ENCODE measurements around the gene SUGCT. TPM values are rescaled to one million over a fixed set of nuclear protein-coding genes. Genes with fewer than 3 reads are reported as not detected.

SUGCT gene
- total RNA-seq, 1 donor from 2014 or later, result 7.1 TPM

DNA sequence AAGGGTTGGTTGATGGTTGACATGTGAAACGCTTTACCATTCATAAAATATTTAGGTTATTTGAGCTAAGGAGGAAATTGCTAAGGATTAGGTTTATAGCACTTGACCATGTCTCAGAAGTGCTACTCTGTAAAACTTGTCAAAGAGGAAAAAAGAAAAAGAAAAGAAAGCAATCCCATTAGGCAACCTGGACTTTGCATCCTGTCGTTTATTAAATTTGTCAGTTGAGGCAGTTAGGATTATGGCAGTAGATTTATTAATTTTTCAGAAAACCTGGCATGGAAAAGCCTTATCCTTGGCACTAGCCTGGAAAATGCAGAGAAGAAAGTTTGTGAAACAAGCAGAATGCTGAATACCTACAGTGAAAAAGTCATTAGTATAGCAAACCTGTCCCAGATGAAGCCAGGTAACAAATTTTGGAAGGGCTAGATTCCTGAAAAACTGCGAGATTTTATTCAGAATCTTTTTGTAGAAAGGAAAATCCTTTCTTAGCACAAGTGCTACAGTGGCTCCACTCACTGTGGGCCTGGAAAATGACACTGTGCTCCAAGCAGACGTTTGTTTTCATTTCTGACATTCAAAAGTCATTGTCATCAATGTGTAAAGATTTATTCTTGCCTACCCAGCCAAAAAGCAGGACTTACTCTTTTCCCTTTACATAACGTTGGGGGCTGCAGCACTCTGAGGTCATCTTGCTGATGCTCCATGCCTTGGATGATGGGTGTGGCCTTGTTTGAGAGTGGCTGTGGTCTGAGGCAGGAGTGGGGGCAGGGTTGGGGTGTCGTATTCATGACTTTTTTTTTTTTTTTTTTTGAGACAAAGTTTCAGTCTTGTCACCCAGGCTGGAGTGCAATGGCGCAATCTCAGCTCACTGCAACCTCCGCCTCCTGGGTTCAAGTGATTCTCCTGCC, 664.9 kb downstream of the SUGCT start:
- no peaks in the 10 kb centered on the region for H3K36me3 Mint-ChIP-seq
- H3K9me3 Mint-ChIP-seq, result no peaks in the 10 kb centered on the region
- no peak for DNase-seq (ENCODE audit: extremely low spot score, unreplicated experiment)
- H3K27ac Mint-ChIP-seq, result no peak overlapping the region
- H3K27me3 Mint-ChIP-seq, result no peaks in the 10 kb centered on the region
- no peaks in the 10 kb centered on the region for H3K4me1 Mint-ChIP-seq (ENCODE audit: unreplicated experiment)
- no peak overlapping the region for H3K4me3 Mint-ChIP-seq
- TF ChIP-seq, protein P1, sequence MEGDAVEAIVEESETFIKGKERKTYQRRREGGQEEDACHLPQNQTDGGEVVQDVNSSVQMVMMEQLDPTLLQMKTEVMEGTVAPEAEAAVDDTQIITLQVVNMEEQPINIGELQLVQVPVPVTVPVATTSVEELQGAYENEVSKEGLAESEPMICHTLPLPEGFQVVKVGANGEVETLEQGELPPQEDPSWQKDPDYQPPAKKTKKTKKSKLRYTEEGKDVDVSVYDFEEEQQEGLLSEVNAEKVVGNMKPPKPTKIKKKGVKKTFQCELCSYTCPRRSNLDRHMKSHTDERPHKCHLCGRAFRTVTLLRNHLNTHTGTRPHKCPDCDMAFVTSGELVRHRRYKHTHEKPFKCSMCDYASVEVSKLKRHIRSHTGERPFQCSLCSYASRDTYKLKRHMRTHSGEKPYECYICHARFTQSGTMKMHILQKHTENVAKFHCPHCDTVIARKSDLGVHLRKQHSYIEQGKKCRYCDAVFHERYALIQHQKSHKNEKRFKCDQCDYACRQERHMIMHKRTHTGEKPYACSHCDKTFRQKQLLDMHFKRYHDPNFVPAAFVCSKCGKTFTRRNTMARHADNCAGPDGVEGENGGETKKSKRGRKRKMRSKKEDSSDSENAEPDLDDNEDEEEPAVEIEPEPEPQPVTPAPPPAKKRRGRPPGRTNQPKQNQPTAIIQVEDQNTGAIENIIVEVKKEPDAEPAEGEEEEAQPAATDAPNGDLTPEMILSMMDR (conservative IDR thresholded peaks at IDR 0.05), result no peak

DNA sequence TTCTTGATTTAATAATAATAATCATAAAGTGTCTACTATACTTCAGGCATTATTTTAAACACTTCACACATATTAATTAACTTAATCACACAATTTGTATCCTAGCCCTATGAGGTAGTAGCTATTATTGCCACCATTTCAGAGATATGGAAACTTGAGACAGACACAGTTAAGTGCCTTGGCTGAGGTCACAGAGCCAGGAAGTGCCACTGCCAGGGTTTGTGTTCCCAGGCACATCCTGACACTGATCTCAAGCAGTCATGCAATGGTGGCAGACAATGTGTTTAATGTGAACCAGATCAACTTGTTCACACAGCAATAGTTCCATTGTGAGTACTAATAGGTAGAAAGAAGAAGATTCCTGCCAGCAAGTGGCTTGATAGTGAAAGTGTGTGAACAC, 666.0 kb downstream of the SUGCT start:
- TF ChIP-seq, protein P1 (conservative IDR thresholded peaks at IDR 0.05), result no peak
- Mint-ChIP-seq H3K27ac (no peak overlapping the region), H3K36me3 (no peaks in the 10 kb centered on the region), H3K27me3 (no peaks in the 10 kb centered on the region), H3K4me1 (ENCODE audit: unreplicated experiment) (no peaks in the 10 kb centered on the region), H3K4me3 (no peak overlapping the region), H3K9me3 (no peaks in the 10 kb centered on the region)
- no peak for DNase-seq (ENCODE audit: extremely low spot score, unreplicated experiment)

DNA sequence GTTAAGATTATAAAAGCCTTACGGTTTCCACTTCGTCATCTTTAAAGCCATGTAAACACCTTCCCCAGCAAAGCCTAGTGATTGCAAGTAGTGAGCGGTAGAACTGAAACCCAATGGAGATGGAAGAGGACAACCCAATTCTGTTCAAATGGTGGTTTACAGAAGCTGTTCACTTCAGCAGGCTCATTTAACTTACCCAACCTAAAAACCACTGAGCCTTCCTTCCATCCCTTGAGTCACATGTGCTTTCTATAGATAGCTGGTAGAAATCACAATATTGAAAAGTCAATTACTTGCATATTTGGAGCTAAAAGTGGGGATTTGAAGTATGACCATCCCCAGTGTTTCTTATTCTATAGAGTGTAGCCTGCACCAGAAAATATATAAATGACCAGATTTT, 667.7 kb downstream of the SUGCT start:
- Mint-ChIP-seq H3K4me1 (ENCODE audit: unreplicated experiment) (no peaks in the 10 kb centered on the region), H3K36me3 (no peaks in the 10 kb centered on the region), H3K9me3 (no peaks in the 10 kb centered on the region), H3K27ac (no peak overlapping the region), H3K4me3 (no peak overlapping the region), H3K27me3 (no peaks in the 10 kb centered on the region)
- TF ChIP-seq, protein P1 (conservative IDR thresholded peaks at IDR 0.05), result no peak
- DNase-seq (ENCODE audit: extremely low spot score, unreplicated experiment), result no peak

DNA sequence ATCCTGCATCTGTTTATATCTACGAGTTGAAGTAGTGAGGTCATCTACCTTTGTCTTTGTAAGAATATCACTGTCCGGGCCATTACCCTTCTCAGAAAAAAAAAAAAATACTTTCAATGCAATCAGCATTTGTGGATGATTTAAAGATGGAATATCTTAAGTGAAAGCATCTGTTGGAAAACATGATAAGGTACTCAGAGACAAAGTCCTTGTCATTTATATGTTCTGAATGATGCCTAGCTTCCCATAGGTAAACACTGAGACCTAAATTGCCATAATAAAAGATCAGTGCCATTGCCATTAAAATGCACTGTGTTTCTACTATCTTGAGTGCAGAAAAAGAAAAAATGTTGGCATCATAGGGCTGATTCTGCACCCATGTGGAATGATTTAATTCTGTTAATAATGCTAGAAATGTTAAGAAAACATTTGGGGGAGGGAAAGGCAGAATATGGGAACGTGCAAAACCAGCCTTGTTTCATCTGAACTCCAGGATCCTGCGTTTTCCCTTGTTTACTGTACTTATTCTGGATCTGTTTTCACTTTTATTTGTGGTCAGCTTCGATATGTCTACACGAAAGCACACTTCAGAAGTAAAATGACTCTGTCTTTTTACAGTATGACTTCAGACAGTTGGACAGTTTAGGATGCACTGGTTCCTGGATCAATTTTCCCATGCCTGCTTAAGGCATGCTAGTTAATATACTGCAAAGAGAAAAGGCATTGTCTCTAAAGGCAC, 669.8 kb downstream of the SUGCT start:
- H3K4me1 Mint-ChIP-seq (ENCODE audit: unreplicated experiment), result no peaks in the 10 kb centered on the region
- no peaks in the 10 kb centered on the region for H3K27me3 Mint-ChIP-seq
- DNase-seq (ENCODE audit: extremely low spot score, unreplicated experiment), result no peak
- H3K4me3 Mint-ChIP-seq, result no peak overlapping the region
- H3K36me3 Mint-ChIP-seq, result no peaks in the 10 kb centered on the region
- H3K27ac Mint-ChIP-seq, result no peak overlapping the region
- no peaks in the 10 kb centered on the region for H3K9me3 Mint-ChIP-seq
- TF ChIP-seq, protein P1 (conservative IDR thresholded peaks at IDR 0.05), result no peak

DNA sequence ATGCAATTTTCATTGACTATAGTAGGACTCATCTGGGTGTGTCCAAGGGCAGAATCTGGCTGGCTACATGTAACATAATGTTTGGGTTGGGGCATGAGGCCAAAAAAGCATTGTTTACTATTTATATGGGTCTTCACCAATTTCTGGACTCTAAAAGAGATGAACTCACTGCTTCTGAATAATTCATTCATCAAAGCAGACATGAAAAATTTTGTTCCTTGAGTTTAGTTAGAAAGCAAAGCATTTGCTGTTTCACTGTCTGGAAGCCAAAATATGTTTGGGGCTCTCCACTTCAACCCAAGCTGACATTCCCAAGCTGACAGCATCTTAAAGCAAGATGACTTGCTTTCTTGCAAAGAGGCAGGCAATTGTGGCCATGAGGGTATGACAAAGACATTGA, 670.6 kb downstream of the SUGCT start:
- DNase-seq (ENCODE audit: extremely low spot score, unreplicated experiment), result no peak
- Mint-ChIP-seq H3K27ac (no peak overlapping the region), H3K4me1 (ENCODE audit: unreplicated experiment) (no peaks in the 10 kb centered on the region), H3K27me3 (no peaks in the 10 kb centered on the region), H3K4me3 (no peak overlapping the region), H3K36me3 (no peaks in the 10 kb centered on the region), H3K9me3 (no peaks in the 10 kb centered on the region)
- TF ChIP-seq, protein P1 (conservative IDR thresholded peaks at IDR 0.05), result no peak

Measured in type B pancreatic cell (in vitro differentiated cells).